ENCODE results near the gene MCMBP.

DNA sequence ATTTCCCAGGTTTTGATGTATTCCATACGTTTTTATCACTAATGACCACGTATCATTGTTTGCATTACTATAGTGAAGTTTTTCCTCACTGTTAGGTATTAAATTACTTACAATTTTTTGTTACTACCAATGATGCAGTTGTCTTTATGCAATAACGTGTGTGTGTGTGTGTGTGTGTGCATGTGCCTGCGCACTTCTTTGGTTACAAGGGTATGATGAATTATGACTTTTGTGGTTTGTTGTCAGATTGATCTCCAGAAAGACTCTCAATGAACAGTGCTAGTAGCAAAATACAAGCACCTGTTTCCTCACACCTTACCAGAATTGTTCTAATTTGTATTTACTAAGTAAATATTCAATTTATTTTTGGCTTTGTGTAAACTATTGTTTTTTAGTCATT, 51.5 kb downstream of the MCMBP start:
- TF ChIP-seq, protein P1, sequence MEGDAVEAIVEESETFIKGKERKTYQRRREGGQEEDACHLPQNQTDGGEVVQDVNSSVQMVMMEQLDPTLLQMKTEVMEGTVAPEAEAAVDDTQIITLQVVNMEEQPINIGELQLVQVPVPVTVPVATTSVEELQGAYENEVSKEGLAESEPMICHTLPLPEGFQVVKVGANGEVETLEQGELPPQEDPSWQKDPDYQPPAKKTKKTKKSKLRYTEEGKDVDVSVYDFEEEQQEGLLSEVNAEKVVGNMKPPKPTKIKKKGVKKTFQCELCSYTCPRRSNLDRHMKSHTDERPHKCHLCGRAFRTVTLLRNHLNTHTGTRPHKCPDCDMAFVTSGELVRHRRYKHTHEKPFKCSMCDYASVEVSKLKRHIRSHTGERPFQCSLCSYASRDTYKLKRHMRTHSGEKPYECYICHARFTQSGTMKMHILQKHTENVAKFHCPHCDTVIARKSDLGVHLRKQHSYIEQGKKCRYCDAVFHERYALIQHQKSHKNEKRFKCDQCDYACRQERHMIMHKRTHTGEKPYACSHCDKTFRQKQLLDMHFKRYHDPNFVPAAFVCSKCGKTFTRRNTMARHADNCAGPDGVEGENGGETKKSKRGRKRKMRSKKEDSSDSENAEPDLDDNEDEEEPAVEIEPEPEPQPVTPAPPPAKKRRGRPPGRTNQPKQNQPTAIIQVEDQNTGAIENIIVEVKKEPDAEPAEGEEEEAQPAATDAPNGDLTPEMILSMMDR (conservative IDR thresholded peaks at IDR 0.05; ENCODE audit: low read length): no peak
- TF ChIP-seq EZH2phosphoT487 (IDR thresholded peaks at IDR 0.05; ENCODE audit: borderline replicate concordance): no peak
